22Rv1 (cell line): Measurements from ENCODE around the gene HEBP1.

Experiments used
- CTCF ChIP-seq: fragments of 450-650 bp; IDR thresholded peaks from 2 replicates; pipeline ENCODE4 v1.5.1; 2017; ENCODE audit warnings: mild to moderate bottlenecking
- ZFX ChIP-seq: fragments of 450-650 bp; IDR thresholded peaks from 2 replicates; pipeline ENCODE4 v1.6.1; 2017; ENCODE audit warnings: antibody characterized with exemption, borderline replicate concordance

GRCh38 chr12:12938541-12938940, 61.5 kb downstream of the HEBP1 start:
- TF ChIP-seq CTCF = no peak
- no peak for TF ChIP-seq ZFX
